HEK293 (cell line): Measurements from ENCODE around the gene ALG10.

ENCODE experiments used
- HOXC10 ChIP-seq: sonication (generic); formaldehyde crosslinking; IDR thresholded peaks from 2 replicates; pipeline ENCODE4 v1.8.1; 2023; ENCODE audit warnings: mild to moderate bottlenecking, missing genetic modification reagents
- ZNF214 ChIP-seq: fragments of 450-650 bp; formaldehyde crosslinking; IDR thresholded peaks from 2 replicates; pipeline ENCODE4 v1.5.1; 2017; ENCODE audit warnings: missing biosample characterization, mild to moderate bottlenecking, missing genetic modification characterization, borderline replicate concordance
- ZNF560 ChIP-seq: fragments of 450-650 bp; formaldehyde crosslinking; IDR thresholded peaks from 2 replicates; pipeline ENCODE4 v1.5.1; 2017; ENCODE audit warnings: missing biosample characterization, missing genetic modification characterization, borderline replicate concordance
- TF ChIP-seq, protein P1 (sequence below): fragments of 450-650 bp; formaldehyde crosslinking; IDR thresholded peaks from 2 replicates; pipeline ENCODE4 v1.5.1; 2016; ENCODE audit warnings: missing biosample characterization, missing genetic modification characterization
- TF ChIP-seq, protein P2 (sequence below): fragments of 450-650 bp; formaldehyde crosslinking; IDR thresholded peaks from 2 replicates; pipeline ENCODE4 v1.5.1; 2016; ENCODE audit warnings: missing biosample characterization, missing genetic modification characterization

The ALG10 gene

DNA sequence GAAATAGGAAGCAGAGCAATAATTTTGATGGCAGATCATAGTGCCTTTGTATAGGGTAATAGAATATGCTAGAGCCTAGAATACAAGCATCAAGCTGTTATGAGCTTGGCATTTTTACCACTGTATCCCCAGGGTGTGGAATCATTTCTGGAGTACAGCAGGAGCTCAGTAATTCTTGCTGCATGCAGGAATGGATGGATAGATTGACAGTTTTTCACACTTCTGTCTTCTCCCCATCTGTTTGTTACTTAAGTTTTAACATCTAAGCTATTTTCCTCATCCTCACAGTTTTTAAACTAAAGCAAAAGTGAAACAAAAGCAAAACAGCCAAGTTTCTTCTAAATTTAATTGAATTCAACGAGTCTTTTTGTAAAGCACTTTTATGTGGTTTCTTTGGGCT, 32.6 kb downstream of the ALG10 start (continued):
- no peak for TF ChIP-seq ZNF560 (tag by site-specific recombination)
- no peak for TF ChIP-seq ZNF214 (tag by site-specific recombination)
- TF ChIP-seq, protein P1, sequence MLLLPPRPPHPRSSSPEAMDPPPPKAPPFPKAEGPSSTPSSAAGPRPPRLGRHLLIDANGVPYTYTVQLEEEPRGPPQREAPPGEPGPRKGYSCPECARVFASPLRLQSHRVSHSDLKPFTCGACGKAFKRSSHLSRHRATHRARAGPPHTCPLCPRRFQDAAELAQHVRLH (tag by site-specific recombination): no peak
- no peak for TF ChIP-seq HOXC10 (CRISPR knock-in tag)
- TF ChIP-seq, protein P2, sequence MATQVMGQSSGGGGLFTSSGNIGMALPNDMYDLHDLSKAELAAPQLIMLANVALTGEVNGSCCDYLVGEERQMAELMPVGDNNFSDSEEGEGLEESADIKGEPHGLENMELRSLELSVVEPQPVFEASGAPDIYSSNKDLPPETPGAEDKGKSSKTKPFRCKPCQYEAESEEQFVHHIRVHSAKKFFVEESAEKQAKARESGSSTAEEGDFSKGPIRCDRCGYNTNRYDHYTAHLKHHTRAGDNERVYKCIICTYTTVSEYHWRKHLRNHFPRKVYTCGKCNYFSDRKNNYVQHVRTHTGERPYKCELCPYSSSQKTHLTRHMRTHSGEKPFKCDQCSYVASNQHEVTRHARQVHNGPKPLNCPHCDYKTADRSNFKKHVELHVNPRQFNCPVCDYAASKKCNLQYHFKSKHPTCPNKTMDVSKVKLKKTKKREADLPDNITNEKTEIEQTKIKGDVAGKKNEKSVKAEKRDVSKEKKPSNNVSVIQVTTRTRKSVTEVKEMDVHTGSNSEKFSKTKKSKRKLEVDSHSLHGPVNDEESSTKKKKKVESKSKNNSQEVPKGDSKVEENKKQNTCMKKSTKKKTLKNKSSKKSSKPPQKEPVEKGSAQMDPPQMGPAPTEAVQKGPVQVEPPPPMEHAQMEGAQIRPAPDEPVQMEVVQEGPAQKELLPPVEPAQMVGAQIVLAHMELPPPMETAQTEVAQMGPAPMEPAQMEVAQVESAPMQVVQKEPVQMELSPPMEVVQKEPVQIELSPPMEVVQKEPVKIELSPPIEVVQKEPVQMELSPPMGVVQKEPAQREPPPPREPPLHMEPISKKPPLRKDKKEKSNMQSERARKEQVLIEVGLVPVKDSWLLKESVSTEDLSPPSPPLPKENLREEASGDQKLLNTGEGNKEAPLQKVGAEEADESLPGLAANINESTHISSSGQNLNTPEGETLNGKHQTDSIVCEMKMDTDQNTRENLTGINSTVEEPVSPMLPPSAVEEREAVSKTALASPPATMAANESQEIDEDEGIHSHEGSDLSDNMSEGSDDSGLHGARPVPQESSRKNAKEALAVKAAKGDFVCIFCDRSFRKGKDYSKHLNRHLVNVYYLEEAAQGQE (tag by site-specific recombination): no peak
